Measurements from ENCODE around the gene MRPL32.

- TF ChIP-seq, protein P1, sequence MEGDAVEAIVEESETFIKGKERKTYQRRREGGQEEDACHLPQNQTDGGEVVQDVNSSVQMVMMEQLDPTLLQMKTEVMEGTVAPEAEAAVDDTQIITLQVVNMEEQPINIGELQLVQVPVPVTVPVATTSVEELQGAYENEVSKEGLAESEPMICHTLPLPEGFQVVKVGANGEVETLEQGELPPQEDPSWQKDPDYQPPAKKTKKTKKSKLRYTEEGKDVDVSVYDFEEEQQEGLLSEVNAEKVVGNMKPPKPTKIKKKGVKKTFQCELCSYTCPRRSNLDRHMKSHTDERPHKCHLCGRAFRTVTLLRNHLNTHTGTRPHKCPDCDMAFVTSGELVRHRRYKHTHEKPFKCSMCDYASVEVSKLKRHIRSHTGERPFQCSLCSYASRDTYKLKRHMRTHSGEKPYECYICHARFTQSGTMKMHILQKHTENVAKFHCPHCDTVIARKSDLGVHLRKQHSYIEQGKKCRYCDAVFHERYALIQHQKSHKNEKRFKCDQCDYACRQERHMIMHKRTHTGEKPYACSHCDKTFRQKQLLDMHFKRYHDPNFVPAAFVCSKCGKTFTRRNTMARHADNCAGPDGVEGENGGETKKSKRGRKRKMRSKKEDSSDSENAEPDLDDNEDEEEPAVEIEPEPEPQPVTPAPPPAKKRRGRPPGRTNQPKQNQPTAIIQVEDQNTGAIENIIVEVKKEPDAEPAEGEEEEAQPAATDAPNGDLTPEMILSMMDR (IDR thresholded peaks at IDR 0.05; ENCODE audit: insufficient read depth, low read depth, low read length): no peak
- no peak for TF ChIP-seq EZH2 (IDR thresholded peaks at IDR 0.05; ENCODE audit: insufficient read depth, low read length)
These were observed 7.8 kb upstream of the MRPL32 start for GRCh38 chr7:42924223-42924838.

All from astrocyte (in vitro differentiated cells and primary cell).